Neural crest cell (in vitro differentiated cells): ENCODE data around the gene IPPK. TPM values are rescaled to one million over a fixed set of nuclear protein-coding genes. Genes with fewer than 3 reads are reported as not detected.

Source experiments
- DNase-seq: peaks from one replicate; pipeline ENCODE4 v3.0.0; 2021; ENCODE audit warnings: low read depth, mixed read lengths, low spot score
- H3K27ac Mint-ChIP-seq: one replicate; pipeline ENCODE4 v1.8.0; 2021; ENCODE audit warnings: mild to moderate bottlenecking, mixed read lengths; ENCODE audit not compliant: unreplicated experiment
- H3K27me3 Mint-ChIP-seq: 2 replicates; pipeline ENCODE4 v1.8.0; 2021; ENCODE audit warnings: low read depth, mild to moderate bottlenecking, mixed read lengths
- H3K36me3 Mint-ChIP-seq: 2 replicates; pipeline ENCODE4 v1.8.0; 2021; ENCODE audit warnings: low read depth, mild to moderate bottlenecking, mixed read lengths
- H3K4me1 Mint-ChIP-seq: 2 replicates; pipeline ENCODE4 v1.8.0; 2021; ENCODE audit warnings: mixed read lengths
- H3K4me3 Mint-ChIP-seq: one replicate; pipeline ENCODE4 v1.8.0; 2021; ENCODE audit warnings: mild to moderate bottlenecking, mixed read lengths
- H3K9me3 Mint-ChIP-seq: 2 replicates; pipeline ENCODE4 v1.8.0; 2021; ENCODE audit warnings: mixed read lengths
- CTCF ChIP-seq: fragments of 200-600 bp; sonication (generic); conservative IDR thresholded peaks from 2 replicates; pipeline ENCODE4 v1.5.0; 2021; ENCODE audit warnings: antibody characterized with exemption, mild to moderate bottlenecking
- total RNA-seq: library from RNA; stranded (reverse); gene quantifications from 2 replicates; pipeline ENCODE4 v1.2.1, GENCODE V29; 2021

IPPK gene
- total RNA-seq, 1 donor from 2014 or later, result 13.1 TPM

GRCh38 chr9:92612816-92613215 is 57.1 kb downstream of the IPPK start:
- DNase-seq, result no peak
- Mint-ChIP-seq H3K4me1 (peaks cover 12% of the 10 kb centered on the region), H3K9me3 (no peaks in the 10 kb centered on the region), H3K36me3 (peaks cover 10% of the 10 kb centered on the region), H3K27me3 (no peaks in the 10 kb centered on the region), H3K27ac (no peak overlapping the region), H3K4me3 (no peak overlapping the region)
- no peak for TF ChIP-seq CTCF

- H3K27me3 Mint-ChIP-seq, result no peaks in the 10 kb centered on the region
- no peak for TF ChIP-seq CTCF
- DNase-seq, result no peak
- no peak overlapping the region for H3K4me3 Mint-ChIP-seq
- H3K36me3 Mint-ChIP-seq, result peaks cover 10% of the 10 kb centered on the region
- no peaks in the 10 kb centered on the region for H3K9me3 Mint-ChIP-seq
- H3K27ac Mint-ChIP-seq, result peak overlapping the region; percentile 44
- H3K4me1 Mint-ChIP-seq, result peaks cover 12% of the 10 kb centered on the region
These were observed 57.6 kb downstream of the IPPK start for GRCh38 chr9:92612292-92612691.

- Mint-ChIP-seq H3K4me3 (no peak overlapping the region), H3K36me3 (peaks cover 10% of the 10 kb centered on the region), H3K4me1 (peaks cover 12% of the 10 kb centered on the region), H3K27me3 (no peaks in the 10 kb centered on the region), H3K27ac (peak overlapping the region; percentile 64), H3K9me3 (no peaks in the 10 kb centered on the region)
- no peak for DNase-seq
- TF ChIP-seq CTCF, result no peak
These were observed 58.2 kb downstream of the IPPK start for GRCh38 chr9:92611621-92612285.

GRCh38 chr9:92610470-92611420 is 59.2 kb downstream of the IPPK start:
- Mint-ChIP-seq H3K27ac (no peak overlapping the region), H3K4me3 (no peak overlapping the region)

More at GRCh38 chr9:92610470-92611420, 59.2 kb downstream of the IPPK start:
- H3K4me1 Mint-ChIP-seq, result peaks cover 12% of the 10 kb centered on the region
- no peak for TF ChIP-seq CTCF
- no peaks in the 10 kb centered on the region for H3K27me3 Mint-ChIP-seq
- peaks cover 9% of the 10 kb centered on the region for H3K36me3 Mint-ChIP-seq
- H3K9me3 Mint-ChIP-seq, result no peaks in the 10 kb centered on the region
- no peak for DNase-seq
